GM12872 (cell line): Measurements from ENCODE around the gene FOXP1.

Source experiments
- CTCF ChIP-seq: IDR thresholded peaks from 3 replicates; pipeline ENCODE4 v1.5.1; 2011; ENCODE audit warnings: low read depth, mild to moderate bottlenecking, low read length, moderate library complexity; ENCODE audit not compliant: insufficient read depth

Gene FOXP1

GRCh38 chr3:71428841-71429596 lies 154.5 kb downstream of the FOXP1 start:
- no peak for TF ChIP-seq CTCF

- TF ChIP-seq CTCF: no peak
These were observed 157.9 kb downstream of the FOXP1 start for GRCh38 chr3:71425491-71426071.

GRCh38 chr3:71423151-71423906 lies 160.2 kb downstream of the FOXP1 start:
- no peak for TF ChIP-seq CTCF

GRCh38 chr3:71421820-71422566 lies 161.5 kb downstream of the FOXP1 start:
- no peak for TF ChIP-seq CTCF

- TF ChIP-seq CTCF: no peak
These were observed 162.1 kb downstream of the FOXP1 start for GRCh38 chr3:71421475-71421819.

GRCh38 chr3:71419369-71419768 lies 164.2 kb downstream of the FOXP1 start:
- TF ChIP-seq CTCF: no peak

- no peak for TF ChIP-seq CTCF
These were observed 165.7 kb downstream of the FOXP1 start for GRCh38 chr3:71417791-71418190.
